ENCODE data around the gene GPBAR1. TPM values are rescaled to one million over a fixed set of nuclear protein-coding genes. Genes with fewer than 3 reads are reported as not detected.

Gene GPBAR1
- total RNA-seq, 4 donors from 2014 or later: 3.3 to 7.0 (median 3.9) TPM

DNA sequence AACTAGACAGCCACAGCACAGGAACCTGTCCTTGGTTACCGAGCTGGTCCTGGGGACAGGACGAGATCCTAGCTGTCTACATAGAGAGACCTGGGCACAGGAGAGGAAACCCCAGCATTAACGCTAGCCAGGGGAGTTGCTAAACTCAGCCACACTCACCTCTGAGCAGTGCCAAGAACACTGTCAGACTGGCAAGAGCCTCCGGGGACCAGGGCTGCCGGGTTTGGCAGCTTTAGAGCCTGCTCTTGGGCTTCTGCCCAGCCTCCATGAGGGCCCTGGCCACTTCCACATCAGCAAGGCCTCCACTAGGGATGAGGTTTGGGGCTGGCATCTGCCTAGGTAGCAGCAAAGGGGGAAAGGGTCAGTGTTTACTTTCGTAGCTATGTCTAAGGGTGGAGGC lies 24.8 kb downstream of the GPBAR1 start:
- no peak for DNase-seq
- Histone ChIP-seq H3K4me3 (peak overlapping the region in 2 of 4 donors; percentile 41 to 95), H3K4me1 (peaks cover 13 to 85% (median 48%) of the 10 kb centered on the region in 4 donors), H3K27ac (peak overlapping the region; percentile 91 to 100 (median 95)), H3K36me3 (peaks cover 0 to 21% (median 0%) of the 10 kb centered on the region in 3 donors), H3K27me3 (no peaks in the 10 kb centered on the region), H3K9me3 (no peaks in the 10 kb centered on the region)
- TF ChIP-seq, protein P1, sequence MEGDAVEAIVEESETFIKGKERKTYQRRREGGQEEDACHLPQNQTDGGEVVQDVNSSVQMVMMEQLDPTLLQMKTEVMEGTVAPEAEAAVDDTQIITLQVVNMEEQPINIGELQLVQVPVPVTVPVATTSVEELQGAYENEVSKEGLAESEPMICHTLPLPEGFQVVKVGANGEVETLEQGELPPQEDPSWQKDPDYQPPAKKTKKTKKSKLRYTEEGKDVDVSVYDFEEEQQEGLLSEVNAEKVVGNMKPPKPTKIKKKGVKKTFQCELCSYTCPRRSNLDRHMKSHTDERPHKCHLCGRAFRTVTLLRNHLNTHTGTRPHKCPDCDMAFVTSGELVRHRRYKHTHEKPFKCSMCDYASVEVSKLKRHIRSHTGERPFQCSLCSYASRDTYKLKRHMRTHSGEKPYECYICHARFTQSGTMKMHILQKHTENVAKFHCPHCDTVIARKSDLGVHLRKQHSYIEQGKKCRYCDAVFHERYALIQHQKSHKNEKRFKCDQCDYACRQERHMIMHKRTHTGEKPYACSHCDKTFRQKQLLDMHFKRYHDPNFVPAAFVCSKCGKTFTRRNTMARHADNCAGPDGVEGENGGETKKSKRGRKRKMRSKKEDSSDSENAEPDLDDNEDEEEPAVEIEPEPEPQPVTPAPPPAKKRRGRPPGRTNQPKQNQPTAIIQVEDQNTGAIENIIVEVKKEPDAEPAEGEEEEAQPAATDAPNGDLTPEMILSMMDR (IDR thresholded peaks at IDR 0.05): no peak
- TF ChIP-seq POLR2A (IDR thresholded peaks at IDR 0.05): no peak

DNA sequence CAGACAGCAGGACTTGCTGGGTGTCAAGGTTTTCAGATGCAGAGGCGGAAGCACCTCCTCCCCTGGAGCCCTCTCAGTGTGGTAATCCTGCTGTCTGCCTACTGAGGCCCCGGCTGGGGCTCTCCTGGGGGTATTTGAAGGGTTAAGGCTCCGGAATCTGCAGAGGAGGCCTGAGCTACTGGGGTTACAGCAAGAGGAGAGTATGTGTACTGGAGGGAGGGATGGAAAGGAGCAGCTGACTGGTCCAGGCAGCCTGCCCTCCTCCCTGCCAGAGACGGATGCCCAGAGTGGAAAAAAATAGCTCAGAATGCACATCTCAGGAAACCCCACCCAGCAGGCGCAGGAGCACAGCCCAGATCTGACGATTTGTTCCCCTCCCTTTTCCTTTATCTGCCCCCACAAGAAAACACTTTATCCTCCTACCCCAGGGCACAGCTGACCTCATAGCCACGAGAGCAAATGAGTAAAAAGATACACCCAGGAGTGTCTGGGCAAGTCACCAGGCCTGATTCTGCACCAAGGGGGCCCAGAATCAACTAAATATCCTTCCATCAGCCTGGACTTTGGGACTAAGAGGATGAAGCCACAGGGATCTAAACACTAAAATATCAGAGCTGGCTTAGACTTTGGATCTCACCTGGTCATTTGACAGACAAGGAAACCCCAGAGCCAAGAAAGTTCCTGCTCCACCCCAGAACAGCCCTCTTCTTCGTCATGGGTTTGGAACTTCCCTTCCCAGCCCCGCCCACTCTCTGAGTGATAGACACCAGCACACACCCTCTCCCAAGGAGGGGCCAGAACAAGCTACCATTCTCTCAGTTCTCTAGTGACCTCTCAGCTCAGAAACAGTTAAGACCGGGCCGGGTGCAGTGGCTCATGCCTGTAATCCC lies 26.0 kb downstream of the GPBAR1 start:
- Histone ChIP-seq H3K4me1 (peaks cover 13 to 88% (median 53%) of the 10 kb centered on the region in 4 donors), H3K36me3 (peaks cover 0 to 9% (median 0%) of the 10 kb centered on the region in 3 donors), H3K4me3 (peak overlapping the region; percentile 26 to 95 (median 40))

DNA sequence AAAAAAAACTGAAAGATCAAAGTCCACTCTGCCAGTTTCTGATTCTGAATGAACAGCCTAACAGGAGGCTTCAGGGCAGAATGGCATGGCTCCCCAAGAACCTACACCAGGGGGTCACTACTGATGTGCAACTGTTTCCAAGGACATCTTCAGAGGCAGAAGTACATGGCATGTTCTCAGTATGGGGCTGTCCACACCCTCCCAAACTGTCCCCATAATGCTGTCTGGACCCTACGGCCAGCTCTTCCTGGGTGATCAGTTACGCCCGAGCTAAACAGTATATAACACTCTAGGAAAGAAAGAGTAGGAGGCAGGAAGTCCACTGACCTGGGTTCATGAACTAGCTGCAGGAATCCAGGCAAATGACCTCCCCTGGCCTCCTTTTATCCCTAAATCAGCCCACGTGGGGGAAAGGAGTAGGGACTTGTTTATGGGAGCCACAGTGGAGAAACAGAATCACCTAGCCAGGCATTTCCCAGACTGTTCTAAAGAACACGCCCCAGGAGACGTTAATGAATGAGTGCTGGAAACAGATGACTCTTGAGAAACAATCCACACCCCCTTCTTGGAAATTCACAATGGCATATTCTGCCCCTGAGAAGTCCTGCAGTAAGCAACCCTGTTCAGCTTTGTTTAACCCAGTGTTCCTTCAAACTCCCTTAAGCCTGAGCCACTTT lies 29.0 kb downstream of the GPBAR1 start:
- H3K27me3 ChIP-seq: no peaks in the 10 kb centered on the region
- no peaks in the 10 kb centered on the region for H3K9me3 ChIP-seq
- no peaks in the 10 kb centered on the region for H3K36me3 ChIP-seq
- peak in 1 of 3 donors; percentile 66 for DNase-seq
- TF ChIP-seq, protein P1 (IDR thresholded peaks at IDR 0.05): peak in 1 of 6 experiments; percentile 7
- TF ChIP-seq POLR2A (IDR thresholded peaks at IDR 0.05): peak in 1 of 2 donors; percentile 71
- peaks cover 16 to 72% (median 45%) of the 10 kb centered on the region in 4 donors for H3K4me1 ChIP-seq
- peak overlapping the region in 3 of 4 donors; percentile 67 to 95 (median 88) for H3K4me3 ChIP-seq
- H3K27ac ChIP-seq: peak overlapping the region; percentile 91 to 100 (median 97)

More for the DNA sequence above, 26.0 kb downstream of the GPBAR1 start:
- TF ChIP-seq POLR2A (IDR thresholded peaks at IDR 0.05): peak; percentile 83 to 95
- TF ChIP-seq, protein P1 (IDR thresholded peaks at IDR 0.05): no peak
- Histone ChIP-seq H3K27ac (peak overlapping the region; percentile 91 to 100 (median 95)), H3K27me3 (no peaks in the 10 kb centered on the region), H3K9me3 (no peaks in the 10 kb centered on the region)
- DNase-seq: peak; percentile 89 to 96 (median 89)

DNA sequence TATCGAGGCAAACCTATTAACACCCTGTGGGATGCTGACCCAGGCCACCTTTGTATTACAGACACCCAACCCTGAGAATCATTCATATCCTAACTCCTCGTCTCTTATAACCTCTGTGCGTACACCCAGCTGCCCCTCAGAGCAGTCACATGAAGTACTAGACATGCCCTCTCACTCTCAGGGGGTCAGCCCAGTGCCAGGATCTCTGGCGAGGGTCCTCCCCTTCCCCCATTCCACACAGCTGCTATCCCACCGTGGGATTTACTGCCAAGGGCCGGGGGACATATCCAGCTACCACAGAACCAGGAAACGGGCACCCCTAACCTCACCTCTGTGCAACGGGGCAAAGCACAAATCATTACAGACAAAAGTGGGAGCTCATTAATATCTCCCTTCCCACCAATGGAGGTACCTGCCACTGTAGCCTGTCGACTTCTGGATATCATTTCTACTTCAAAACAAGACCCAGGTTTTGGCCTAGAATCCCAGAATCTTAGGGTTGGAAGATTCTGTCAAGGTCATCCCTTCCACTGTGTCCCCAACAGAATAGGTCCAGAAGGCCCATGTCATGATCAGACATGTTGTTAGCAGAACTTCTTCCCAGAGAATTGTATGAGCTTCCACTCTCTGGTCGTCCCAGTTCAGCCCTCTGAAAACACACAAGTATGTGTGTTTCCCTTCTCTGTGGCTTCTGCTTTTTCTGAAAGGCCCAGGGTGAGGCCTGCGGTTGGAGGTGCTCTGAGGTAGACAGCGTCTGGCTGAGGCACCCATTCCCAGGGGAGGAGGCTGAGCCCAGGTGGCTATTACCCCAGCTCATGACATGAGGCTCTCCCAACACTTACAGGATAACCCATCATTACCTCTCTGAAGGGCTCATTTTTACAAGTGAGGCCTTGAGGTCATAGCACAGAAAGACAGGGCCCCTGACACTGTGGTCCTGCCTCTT lies 29.8 kb downstream of the GPBAR1 start:
- peak overlapping the region; percentile 67 to 95 (median 86) for H3K4me3 ChIP-seq
- H3K36me3 ChIP-seq: no peaks in the 10 kb centered on the region
- no peaks in the 10 kb centered on the region for H3K9me3 ChIP-seq
- TF ChIP-seq, protein P1 (IDR thresholded peaks at IDR 0.05): no peak
- no peak for TF ChIP-seq POLR2A (IDR thresholded peaks at IDR 0.05)
- no peaks in the 10 kb centered on the region for H3K27me3 ChIP-seq
- peaks cover 17 to 71% (median 37%) of the 10 kb centered on the region in 4 donors for H3K4me1 ChIP-seq
- peak overlapping the region; percentile 91 to 100 (median 97) for H3K27ac ChIP-seq
- DNase-seq: peak in 2 of 3 donors; percentile 88 to 90
